ENCODE measurements around the gene EFHD2. TPM values are rescaled to one million over a fixed set of nuclear protein-coding genes. Genes with fewer than 3 reads are reported as not detected.

Gene EFHD2
- polyA plus RNA-seq, 3 donors, result 314 to 329 (median 323) TPM

GRCh38 chr1:15425521-15425920 lies 15.8 kb downstream of the EFHD2 start:
- no peak overlapping the region for H2AFZ ChIP-seq (ENCODE audit: insufficient read depth, low read depth, low read length, poor library complexity, severe bottlenecking)
- TF ChIP-seq CTCF (IDR thresholded peaks at IDR 0.05), result no peak
- H3K79me2 ChIP-seq (ENCODE audit: insufficient read depth, low read length), result peaks cover 81% of the 10 kb centered on the region
- WGBS (ENCODE audit: insufficient coverage), result 98% methylated on average over 5 of the region's 10 CpGs
- no peaks in the 10 kb centered on the region for H3K27me3 ChIP-seq (ENCODE audit: control insufficient read depth in 2 of 2, insufficient read depth in 2 of 2, low read length in 2 of 2)
- no peak overlapping the region for H3K9ac ChIP-seq (ENCODE audit: insufficient read depth, low read length, poor library complexity, severe bottlenecking)
- peak overlapping the region in 1 of 2 donors; percentile 84 for H3K27ac ChIP-seq (ENCODE audit: low read depth in 1 of 2, low read length in 2 of 2)
- H3K4me3 ChIP-seq (replicated peaks in 1 of 3; ENCODE audit: low read depth in 2 of 3, low read length in 3 of 3), result no peak overlapping the region
- Mint-ChIP-seq H3K27me3 (ENCODE audit: low read depth in 3 of 3) (peaks cover 0 to 2% (median 2%) of the 10 kb centered on the region in 3 donors), H3K36me3 (peaks cover 63 to 94% of the 10 kb centered on the region in 2 donors), H3K4me3 (no peak overlapping the region), H3K4me1 (peaks cover 60% of the 10 kb centered on the region), H3K27ac (peak overlapping the region in 6 of 7 donors; percentile 57 to 91 (median 86)), H3K9me3 (no peaks in the 10 kb centered on the region)
- DNase-seq, result no peak
- no peak overlapping the region for H3K4me2 ChIP-seq (replicated peaks; ENCODE audit: extremely low read depth, low read length, poor library complexity, severe bottlenecking)
- no peaks in the 10 kb centered on the region for H3K9me3 ChIP-seq (replicated peaks in 1 of 2; ENCODE audit: control insufficient read depth in 1 of 2, insufficient read depth in 1 of 2, low read length in 2 of 2)
- peaks cover 32 to 88% of the 10 kb centered on the region in 2 donors for H3K4me1 ChIP-seq (ENCODE audit: control insufficient read depth in 1 of 2, insufficient read depth in 2 of 2, low read length in 2 of 2)
- intact Hi-C loops (cut with micrococcal nuclease), result no loop called here
- peaks cover 72 to 92% of the 10 kb centered on the region in 2 donors for H3K36me3 ChIP-seq (replicated peaks in 1 of 2; ENCODE audit: control insufficient read depth in 1 of 2, insufficient read depth in 2 of 2, low read length in 2 of 2)
- peaks cover 100% of the 10 kb centered on the region for H4K20me1 ChIP-seq (ENCODE audit: insufficient read depth, low read length)

- Mint-ChIP-seq H3K4me3 (no peak overlapping the region), H3K27ac (peak overlapping the region; percentile 83 to 92 (median 88)), H3K27me3 (ENCODE audit: low read depth in 3 of 3) (peaks cover 0 to 2% (median 2%) of the 10 kb centered on the region in 3 donors), H3K4me1 (peaks cover 59% of the 10 kb centered on the region), H3K9me3 (peaks cover 0 to 2% (median 0%) of the 10 kb centered on the region in 7 donors), H3K36me3 (peaks cover 63 to 94% of the 10 kb centered on the region in 2 donors)
- Histone ChIP-seq H3K9me3 (replicated peaks in 1 of 2; ENCODE audit: control insufficient read depth in 1 of 2, insufficient read depth in 1 of 2, low read length in 2 of 2) (no peaks in the 10 kb centered on the region), H3K79me2 (ENCODE audit: insufficient read depth, low read length) (peaks cover 76% of the 10 kb centered on the region), H3K27ac (ENCODE audit: low read depth in 1 of 2, low read length in 2 of 2) (peak overlapping the region; percentile 26 to 84), H3K4me2 (replicated peaks; ENCODE audit: extremely low read depth, low read length, poor library complexity, severe bottlenecking) (no peak overlapping the region), H4K20me1 (ENCODE audit: insufficient read depth, low read length) (peaks cover 100% of the 10 kb centered on the region), H3K27me3 (ENCODE audit: control insufficient read depth in 2 of 2, insufficient read depth in 2 of 2, low read length in 2 of 2) (no peaks in the 10 kb centered on the region), H3K4me1 (ENCODE audit: control insufficient read depth in 1 of 2, insufficient read depth in 2 of 2, low read length in 2 of 2) (peaks cover 32 to 88% of the 10 kb centered on the region in 2 donors), H3K9ac (ENCODE audit: insufficient read depth, low read length, poor library complexity, severe bottlenecking) (no peak overlapping the region), H3K36me3 (replicated peaks in 1 of 2; ENCODE audit: control insufficient read depth in 1 of 2, insufficient read depth in 2 of 2, low read length in 2 of 2) (peaks cover 71 to 92% of the 10 kb centered on the region in 2 donors), H2AFZ (ENCODE audit: insufficient read depth, low read depth, low read length, poor library complexity, severe bottlenecking) (no peak overlapping the region), H3K4me3 (replicated peaks in 1 of 3; ENCODE audit: low read depth in 2 of 3, low read length in 3 of 3) (no peak overlapping the region)
- no peak for TF ChIP-seq CTCF (IDR thresholded peaks at IDR 0.05)
- DNase-seq, result no peak
- WGBS (ENCODE audit: insufficient coverage), result 100% methylated on average over 1 of the region's 6 CpGs
- intact Hi-C loops (cut with micrococcal nuclease), result no loop called here
Measured at GRCh38 chr1:15425958-15426357, 16.3 kb downstream of the EFHD2 start.
